ENCODE data around the gene RHCE.
"Not testable (repeated sequence)": the region's sequence is repeated elsewhere in the genome, so short reads cannot be mapped to it uniquely, and the experiment has no call there.

RHCE gene

GRCh38 chr1:25397549-25397948, 23.1 kb downstream of the RHCE start:
- not testable (repeated sequence) for DNase-seq

- DNase-seq, result no peak
Measured at GRCh38 chr1:25392841-25393240, 27.8 kb downstream of the RHCE start.

- not testable (repeated sequence) for DNase-seq
Measured at GRCh38 chr1:25389721-25390120, 30.9 kb downstream of the RHCE start.

GRCh38 chr1:25388691-25389090, 31.9 kb downstream of the RHCE start:
- not testable (repeated sequence) for DNase-seq

GRCh38 chr1:25387096-25387495, 33.5 kb downstream of the RHCE start:
- not testable (repeated sequence) for DNase-seq

GRCh38 chr1:25383875-25384274, 36.8 kb downstream of the RHCE start:
- DNase-seq, result not testable (repeated sequence)

GRCh38 chr1:25383090-25383489, 37.5 kb downstream of the RHCE start:
- not testable (repeated sequence) for DNase-seq

GRCh38 chr1:25382543-25382942, 38.1 kb downstream of the RHCE start:
- DNase-seq, result not testable (repeated sequence)

GRCh38 chr1:25378367-25378766, 42.3 kb downstream of the RHCE start:
- DNase-seq, result not testable (repeated sequence)

GRCh38 chr1:25371757-25372156, 48.9 kb downstream of the RHCE start:
- DNase-seq, result not testable (repeated sequence)

- DNase-seq, result not testable (repeated sequence)
Measured at GRCh38 chr1:25369691-25370271, 50.8 kb downstream of the RHCE start.

GRCh38 chr1:25369241-25369640, 51.4 kb downstream of the RHCE start:
- no peak for DNase-seq

- not testable (repeated sequence) for DNase-seq
Measured at GRCh38 chr1:25362634-25363559, 57.7 kb downstream of the RHCE start.

GRCh38 chr1:25361901-25362300, 58.7 kb downstream of the RHCE start:
- no peak for DNase-seq

GRCh38 chr1:25360596-25361581, 59.7 kb downstream of the RHCE start:
- DNase-seq, result no peak

GRCh38 chr1:25356848-25357247, 63.8 kb downstream of the RHCE start:
- DNase-seq, result no peak

GRCh38 chr1:25356441-25356840, 64.2 kb downstream of the RHCE start:
- no peak for DNase-seq

- DNase-seq, result no peak
Measured at GRCh38 chr1:25355841-25356395, 64.7 kb downstream of the RHCE start.

- DNase-seq, result no peak
Measured at GRCh38 chr1:25349606-25350005, 71.0 kb downstream of the RHCE start.

- DNase-seq, result no peak
Measured at GRCh38 chr1:25347556-25347955, 73.1 kb downstream of the RHCE start.

GRCh38 chr1:25343872-25344271, 76.8 kb downstream of the RHCE start:
- DNase-seq, result no peak

GRCh38 chr1:25342846-25343245, 77.8 kb downstream of the RHCE start:
- DNase-seq, result no peak

- no peak for DNase-seq
Measured at GRCh38 chr1:25341746-25342145, 78.9 kb downstream of the RHCE start.
